HG03575 (cell line): Measurements from ENCODE around the gene TMPRSS9.

Experiments used
- ATAC-seq: cut with Tn5 transposase; IDR thresholded peaks from one replicate; pipeline ENCODE4 v1.9.1; 2021; ENCODE audit not compliant: unreplicated experiment, insufficient number of reproducible peaks, low FRiP score; ENCODE audit errors: extremely low read depth

TMPRSS9 gene

DNA sequence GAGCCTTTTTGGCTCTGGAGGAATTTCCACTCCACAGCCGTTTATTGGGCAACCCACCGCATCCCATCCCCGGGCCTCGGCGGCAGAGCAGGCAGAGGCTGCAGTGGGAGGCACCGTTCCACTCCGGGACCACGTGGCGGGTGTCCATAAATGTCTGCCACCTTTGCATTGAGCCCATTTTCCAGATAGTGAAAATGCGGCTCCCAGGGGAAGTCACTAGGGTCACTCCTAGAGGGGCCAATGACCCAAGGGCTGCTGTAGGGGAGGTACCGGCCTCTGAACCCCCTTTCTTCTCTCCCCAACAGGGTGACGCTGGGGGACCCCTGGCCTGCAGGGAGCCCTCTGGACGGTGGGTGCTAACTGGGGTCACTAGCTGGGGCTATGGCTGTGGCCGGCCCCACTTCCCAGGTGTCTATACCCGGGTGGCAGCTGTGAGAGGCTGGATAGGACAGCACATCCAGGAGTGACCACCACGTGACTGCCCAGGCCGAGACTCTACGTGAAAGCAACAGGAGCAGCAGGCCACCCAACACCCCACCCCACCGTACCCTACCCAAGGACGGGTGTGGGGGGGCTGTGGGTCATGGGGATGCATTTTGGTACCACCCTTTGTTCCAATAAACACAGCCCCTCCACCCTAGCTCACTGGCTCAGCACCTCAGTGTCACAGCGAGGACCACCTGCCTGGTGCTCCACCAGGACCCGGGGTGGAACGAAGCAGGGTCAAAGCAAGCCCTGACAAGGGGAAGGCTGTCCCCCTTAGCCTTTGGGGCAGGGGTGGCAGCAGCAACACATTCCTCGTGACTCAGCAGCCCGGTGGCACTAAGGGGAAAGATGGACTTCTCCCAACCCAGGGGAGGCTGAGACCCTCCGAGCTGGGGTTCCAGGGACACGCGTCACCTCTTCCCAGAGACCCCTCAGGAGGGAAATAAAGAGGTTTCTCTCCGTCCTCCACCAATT, 65.8 kb downstream of the TMPRSS9 start:
- no peak for ATAC-seq

DNA sequence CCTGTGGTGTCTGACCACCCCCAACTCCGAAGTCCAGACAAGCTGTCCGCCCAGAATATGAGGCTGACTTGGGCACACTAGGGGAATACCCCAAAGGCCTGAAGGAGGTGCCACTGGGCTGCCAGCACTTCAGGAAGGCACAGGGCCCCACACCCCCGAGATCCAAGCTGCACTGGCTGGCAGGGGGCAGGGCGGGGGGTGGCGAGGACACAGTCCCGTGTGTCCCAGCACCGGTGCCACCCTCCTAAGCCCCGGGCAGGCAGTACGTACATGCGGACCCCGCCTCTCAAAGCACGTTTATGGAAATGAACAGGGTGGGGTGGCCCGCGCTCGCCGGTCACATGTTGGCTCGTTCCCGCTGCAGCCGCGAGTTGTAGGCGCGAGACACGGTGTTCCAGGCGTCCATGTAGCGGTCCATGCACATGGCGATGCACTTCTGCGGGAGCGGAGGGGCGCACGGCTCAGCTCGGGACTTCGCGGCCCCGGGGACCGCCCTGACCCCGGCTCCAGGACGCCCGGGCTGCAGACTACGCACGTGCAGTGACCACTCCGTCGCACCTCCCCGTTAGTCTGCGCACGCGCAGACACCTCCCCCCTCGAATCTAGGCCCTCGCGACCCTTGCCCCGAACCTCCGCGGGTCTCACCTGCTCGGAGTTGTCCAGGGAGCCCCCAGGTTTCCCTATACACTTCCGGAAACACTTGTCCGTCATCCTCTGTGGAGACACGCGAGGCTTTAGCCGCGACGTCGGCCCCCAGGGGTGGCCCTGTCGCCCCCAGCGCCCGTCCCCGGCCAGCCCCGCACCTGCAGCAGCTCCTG, 66.8 kb downstream of the TMPRSS9 start:
- no peak for ATAC-seq

DNA sequence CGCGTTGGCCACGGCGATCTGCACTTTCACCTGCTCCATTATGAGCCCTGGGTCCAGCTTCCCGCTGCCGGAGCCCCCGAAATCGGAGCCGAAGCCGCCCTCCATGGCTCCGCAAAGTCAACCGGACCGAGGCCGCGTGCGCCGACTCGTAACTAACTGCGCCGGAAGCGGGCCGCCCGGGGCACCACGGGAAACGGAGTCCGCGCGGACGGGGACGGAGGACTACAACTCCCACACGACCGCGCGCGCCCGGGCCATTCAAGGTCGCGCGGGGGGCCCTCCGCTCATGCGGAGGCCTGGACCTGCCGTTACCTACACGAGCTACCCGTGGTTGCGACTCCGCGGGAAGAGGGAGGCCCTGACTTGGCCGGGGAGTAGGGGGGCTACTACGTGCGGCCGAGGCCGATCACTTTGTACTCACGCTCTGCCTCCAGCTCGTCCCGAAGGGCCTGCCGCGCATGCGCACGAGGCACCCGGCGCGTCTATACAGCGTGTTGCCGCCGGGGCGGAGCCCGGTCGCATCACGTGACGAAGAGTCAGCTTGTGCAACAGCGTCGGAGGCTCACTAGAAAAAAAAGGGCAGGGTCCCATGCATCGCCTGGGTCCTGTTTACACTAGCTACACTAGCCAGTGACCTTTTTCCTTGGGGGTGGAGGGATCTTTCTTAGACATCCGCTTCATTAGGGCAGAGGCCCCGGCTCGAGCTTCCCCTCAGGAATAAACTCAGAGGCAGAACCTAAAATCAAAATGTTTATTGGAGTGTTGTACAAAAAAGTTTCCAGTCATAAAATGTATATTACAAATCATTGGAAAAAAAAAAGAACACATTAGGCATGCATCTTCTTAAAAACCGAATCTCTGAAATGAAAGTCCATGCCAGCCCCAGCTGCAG, 67.6 kb downstream of the TMPRSS9 start, which contains the start of gene TIMM13:
Gene TIMM13 (minus strand): TSS at position 158 of the 892 bp plus-strand sequence. CDS start 53 bp downstream, at position 105.
- no peak for ATAC-seq

DNA sequence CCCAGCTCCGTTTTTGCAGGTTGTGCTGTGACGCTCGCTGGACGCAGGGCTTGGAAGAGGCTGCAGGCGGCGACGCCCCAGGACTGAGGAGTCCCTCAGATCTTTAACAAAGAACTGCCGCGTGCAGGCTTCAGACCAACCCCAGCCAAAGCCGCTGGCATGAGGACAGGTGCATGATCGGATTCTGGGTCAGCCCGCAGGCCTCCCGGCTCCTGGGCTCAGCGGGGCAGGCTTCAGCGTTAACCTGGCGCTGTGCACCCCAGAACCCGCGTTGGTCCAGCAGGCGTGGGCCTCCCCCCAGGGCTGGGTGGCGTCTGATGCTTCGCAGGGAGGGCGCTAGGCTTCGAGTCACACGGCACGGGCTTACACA, 68.2 kb downstream of the TMPRSS9 start:
- ATAC-seq: no peak

DNA sequence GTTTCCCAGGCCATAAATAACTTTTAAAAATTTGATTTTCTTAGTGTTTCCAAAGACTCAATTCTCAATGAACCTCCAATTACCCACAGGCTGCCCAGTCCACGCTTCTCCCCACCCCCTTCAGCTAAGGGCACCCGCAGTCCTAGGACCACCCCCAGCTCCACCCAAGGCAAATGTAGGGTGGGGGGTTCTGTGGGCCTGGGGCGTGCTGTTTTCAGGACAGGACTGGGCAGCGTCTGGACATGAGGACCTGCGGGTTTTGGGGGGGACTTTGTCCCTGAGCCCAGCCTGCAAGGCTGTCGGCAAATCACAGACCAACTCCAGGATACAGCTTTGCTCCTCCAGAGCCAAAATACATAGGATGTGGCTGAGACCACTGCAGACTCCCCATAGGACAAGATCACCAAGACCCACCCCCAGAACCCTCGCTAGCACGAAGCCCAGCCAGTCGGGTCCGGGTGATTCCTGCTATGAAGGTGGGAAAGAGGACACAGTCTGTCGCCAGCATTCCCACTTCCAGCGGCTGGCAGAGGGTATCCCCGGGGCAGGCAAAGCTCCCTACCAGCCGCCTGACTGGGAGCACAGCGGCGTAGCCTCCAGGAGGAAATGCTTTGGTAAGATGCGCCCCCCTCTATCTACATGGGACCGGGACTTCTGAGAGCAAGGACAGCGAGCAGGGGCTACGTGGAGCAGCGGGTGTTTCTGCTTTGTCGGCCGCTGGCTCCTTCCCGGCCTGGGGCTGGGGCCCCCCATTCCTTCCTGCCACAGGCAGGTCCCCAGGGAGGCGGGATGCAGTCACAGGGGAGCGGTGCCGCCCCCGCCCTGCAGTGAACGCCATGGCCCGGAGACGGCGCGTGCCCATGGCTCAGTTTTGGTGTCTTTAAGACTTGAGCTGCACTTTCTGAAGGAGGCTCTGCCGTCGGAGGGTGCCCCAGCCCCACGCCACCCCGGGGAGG, 69.0 kb downstream of the TMPRSS9 start:
- no peak for ATAC-seq

DNA sequence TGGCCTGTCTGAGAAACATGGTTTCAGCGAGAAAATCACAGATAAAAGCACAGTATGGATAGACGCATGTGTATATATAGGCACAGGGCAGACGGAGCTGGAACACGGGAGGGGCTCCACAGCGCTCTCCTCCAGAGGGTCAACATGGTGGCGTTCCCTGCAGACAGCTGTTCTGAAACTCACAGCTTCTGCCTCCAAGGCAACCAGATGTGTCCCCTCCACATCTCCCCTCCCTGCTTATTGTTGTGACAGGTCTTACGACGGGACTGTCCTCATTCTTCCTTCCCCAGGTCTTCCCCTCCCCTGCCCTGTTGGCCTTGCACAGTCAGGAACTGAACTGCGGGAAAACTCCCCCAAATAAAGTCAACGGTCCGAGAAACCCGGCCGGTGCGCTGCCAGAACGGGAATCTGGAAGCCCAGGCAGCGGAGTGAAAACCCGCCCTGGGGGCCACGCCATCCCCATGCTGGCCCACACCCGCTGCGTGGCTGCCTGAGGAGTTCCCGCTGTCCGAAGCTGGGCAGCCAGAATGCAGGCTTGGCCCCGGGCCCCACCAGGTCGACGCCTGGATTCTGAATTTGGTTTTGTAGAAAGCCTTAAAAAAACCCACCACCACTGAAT, 70.0 kb downstream of the TMPRSS9 start:
- ATAC-seq: no peak

DNA sequence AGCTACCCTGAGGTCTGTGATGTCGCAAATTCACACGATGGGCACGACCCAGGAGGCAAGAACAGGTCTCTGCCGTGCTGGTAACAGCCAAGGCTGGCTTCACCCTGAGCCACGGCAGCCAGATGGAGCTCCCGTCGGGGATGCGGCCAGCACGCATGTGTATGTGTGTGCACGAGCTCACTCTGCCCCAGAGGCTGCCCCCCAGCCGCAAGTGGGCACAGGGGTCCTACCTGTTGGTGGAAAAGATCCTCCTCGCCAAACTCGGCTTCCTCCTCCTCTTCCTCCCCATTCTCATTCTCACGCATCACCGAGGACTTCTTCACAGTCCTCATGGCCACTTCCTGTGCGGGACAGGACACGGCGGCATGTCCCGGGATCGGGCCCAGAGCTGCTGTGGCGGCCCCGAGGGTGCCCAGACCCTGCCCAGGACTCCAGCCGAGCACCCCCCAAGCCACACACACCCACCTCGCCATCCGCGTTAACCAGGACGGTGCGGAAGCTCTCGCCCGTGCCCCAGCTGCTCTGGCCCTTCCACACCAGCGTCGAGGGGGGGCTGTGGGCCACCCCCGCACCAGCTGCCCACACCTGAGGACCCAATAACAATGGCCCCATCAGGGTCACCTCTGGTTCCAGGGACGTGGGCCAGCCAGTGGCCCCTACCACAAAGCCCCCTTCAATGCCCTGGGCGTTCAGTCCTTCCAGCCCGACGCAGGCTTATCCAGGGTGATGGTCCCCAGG, 71.4 kb downstream of the TMPRSS9 start:
- ATAC-seq: no peak

DNA sequence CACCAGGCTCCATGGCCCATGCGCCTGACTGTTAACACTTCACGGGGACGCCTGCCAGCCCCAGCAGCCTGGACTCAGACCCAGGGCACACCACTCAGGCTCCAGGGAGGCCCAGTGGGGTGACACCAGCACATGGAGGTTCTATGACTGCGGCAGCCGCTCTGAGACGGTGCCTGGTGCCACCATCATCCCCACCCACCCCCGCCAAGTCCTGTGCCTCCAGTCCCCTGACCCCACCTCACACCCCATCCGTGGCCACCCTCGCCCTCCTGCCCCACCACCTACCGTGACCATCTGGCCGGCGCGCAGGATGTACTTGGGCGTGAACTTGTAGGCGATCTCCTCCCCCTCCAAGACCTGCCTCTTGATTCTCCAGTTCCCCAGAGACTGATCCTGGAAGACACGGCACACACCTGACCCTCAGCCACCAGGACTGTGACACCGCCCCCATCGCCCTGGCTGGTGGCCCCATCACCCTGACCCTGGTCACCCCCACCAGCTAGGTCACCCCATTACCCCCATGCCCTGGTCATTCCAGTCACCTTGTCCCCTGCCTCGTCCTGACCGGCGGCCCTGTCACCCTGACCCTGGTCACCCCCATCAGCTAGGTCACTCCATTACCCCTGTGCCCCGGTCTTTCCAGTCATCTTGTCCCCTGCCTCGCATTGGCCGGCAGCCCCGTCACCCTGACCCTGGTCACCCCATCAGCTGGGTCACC, 72.2 kb downstream of the TMPRSS9 start:
- ATAC-seq: no peak

DNA sequence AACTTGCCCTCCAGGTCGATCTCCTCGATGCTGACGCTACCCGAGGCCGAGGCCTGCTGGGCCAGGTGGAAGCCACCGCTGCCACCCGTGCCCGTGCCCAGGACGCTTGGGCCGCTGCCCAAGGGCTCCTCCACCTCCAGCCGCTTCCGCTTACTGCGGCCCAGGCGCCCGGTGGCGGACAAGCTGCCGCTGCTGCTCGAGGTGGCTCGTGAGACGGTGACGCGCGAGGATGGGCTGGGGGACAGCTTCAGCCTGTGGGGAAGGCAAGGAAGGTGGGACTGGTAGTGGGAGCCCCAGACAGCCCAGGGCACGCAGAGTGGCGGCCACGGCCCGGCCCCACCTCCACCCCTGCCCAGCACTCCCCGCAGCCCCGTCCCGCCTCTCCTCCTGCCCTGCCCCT, 73.8 kb downstream of the TMPRSS9 start:
- ATAC-seq: no peak

DNA sequence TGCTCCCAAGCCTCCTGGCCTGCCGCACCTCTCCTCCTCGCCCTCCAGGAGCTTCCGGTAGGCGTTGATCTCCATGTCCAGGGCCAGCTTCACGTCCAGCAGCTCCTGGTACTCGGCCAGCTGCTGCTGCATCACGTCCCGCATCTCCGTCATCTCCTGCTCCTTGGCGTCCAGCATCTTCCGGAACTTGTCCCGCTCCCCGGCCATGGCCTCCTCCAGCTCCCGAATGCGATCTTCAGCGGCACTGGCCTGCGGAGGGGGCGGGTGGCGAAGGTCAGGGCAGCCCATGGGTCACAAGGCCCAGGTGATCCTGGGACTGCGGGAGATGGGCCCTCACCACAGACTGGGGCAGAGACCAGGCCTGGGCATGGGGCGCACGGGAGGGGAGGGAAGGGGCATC, 74.2 kb downstream of the TMPRSS9 start:
- no peak for ATAC-seq

DNA sequence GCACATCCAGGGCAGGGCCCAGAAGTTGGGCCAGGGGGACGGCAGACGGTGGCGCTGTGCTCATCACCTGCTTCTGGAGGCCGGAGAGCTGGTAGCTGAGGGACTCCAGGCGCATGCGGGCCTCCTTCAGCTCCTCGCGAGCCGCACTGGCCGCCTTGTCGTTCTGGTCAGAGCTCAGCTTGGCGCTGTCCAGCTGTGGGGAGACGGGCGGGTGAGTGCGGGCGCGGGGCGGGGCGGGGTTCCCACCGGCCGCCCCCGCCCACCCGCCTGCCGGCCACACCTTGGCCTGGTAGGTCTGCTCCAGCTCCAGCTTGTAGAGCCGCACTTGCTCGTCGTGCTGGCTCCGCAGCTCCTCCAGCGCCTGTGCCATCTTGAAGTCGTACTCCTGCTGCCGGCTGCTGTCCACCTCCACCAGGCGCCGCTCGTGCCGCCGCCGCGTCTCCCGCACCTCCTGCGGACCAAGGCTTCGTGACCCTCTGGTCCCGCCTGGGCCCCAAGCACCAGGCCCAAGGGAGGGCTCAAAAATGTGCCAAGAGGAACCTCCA, 74.7 kb downstream of the TMPRSS9 start:
- ATAC-seq: no peak

DNA sequence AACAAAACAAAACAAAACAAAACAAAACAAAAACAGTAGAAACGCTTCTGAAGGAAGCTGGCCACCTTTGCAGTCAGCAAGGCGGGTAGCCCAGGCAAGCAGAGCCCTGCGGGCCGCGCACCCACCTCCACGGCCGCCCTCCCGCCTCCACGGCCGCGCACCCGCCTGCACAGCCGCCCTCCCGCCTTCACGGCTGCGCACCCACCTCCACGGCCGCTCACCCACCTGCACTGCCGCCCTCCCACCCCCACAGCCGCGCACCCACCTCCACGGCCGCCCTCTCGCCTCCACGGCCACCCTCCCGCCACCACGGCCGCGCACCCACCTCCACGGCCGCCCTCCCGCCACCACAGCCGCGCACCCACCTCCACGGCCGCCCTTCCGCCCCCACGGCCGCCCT, 76.3 kb downstream of the TMPRSS9 start:
- no peak for ATAC-seq

DNA sequence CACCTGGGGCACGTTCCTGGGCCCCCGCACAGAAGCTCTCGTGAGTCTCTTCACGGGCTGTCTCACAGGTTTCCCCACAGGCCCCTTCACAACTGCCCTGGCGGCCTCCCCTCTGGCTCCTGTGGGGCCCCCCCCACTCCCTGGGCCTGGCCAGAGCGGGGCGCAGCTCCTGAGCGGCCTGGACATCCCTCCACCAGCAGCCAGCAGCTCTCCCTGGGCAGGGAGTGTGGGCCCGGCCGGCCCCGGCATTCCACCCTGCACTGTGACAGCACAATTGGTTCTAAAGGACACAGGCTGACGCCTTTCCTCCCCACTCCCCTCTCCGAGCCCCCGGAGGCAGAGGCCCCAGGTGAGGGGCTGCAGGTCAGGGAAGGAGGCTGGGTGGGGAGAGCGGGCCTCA, 76.9 kb downstream of the TMPRSS9 start:
- ATAC-seq: no peak

DNA sequence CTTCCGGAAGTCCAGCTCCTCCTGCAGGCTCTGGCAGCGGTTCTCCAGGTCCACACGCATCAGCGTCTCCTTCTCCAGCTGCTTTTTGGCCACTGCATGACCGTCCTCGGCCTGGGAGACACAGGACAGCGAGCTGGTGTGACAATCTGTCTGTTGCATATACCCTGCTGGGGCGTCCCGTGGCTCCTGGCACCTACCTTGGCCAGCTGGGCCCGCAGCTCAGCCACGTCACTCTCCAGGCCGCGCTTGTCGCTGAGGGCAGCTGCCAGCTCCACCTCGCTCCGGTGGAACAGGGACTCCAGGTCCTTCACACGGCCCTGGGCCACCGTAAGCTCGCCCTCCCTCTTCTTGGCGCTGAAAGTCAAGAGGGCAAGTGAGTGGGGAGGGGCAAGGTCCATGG, 78.1 kb downstream of the TMPRSS9 start:
- ATAC-seq: no peak

DNA sequence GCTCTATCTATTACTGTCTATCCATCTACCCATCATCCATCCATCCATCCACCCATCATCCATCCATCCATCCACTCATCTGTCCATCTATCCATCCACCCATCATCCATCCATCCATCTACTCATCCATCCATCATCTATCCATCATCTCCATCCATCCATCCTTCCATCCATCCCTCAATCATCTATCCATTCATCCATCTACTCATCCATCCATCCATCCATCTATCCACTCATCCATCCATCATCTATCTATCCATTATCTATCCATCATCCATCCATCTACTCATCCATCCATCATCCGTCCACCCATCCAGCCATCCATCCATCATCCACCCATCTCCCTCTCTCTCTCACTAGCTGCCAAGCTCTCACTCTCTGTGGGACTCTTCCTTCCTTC, 80.5 kb downstream of the TMPRSS9 start:
- no peak for ATAC-seq

DNA sequence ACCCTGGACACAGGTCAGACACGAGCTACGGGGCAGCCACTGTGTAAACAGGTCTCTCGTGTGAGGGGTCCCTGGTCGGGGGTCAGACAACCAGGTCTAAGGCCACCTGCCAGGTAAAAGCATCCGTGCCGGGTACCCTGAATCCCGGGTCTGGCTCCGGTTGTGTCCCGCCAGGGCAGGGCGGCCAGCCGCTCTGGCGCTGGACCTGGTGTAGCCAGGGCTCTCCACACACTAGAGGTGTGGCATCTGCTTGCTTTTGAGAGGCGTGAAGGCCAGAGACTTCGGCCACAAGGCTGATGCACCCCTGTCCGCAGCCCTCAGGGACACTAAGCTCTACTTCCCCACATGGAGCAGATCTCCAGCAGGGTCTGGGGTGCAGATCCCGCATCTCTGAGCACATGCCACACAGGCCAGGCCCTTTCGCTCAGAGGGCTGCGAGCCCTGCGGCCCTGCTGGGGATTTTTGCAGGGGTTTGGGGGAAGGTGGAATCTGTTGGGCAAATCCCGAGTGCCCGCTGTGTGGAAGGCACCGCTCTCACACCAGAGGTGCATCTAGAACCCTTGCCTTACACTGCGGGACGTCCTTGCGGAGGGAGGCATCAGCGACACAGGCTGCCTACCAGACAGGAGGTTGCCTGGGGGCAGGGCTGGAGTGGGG, 81.2 kb downstream of the TMPRSS9 start:
- no peak for ATAC-seq
